HEK293 (cell line): ENCODE measurements around the gene MED19.
"Not testable (repeated sequence)": the region's sequence is repeated elsewhere in the genome, so short reads cannot be mapped to it uniquely, and the experiment has no call there.

ENCODE experiments used
- CTCF ChIA-PET: fragments of 350-600 bp; formaldehyde crosslinking; extraction: SDS; loops from one replicate; lab custom pipeline; 2021; ENCODE audit warnings: antibody characterized with exemption; lab: Yijun Ruan, JAX
- POLR2A ChIA-PET: fragments of 300-600 bp; formaldehyde crosslinking; extraction: SDS; loops from one replicate; lab custom pipeline; 2020; ENCODE audit warnings: antibody characterized with exemption, inconsistent platforms; lab: Yijun Ruan, JAX
- H3K27ac ChIP-seq: fragments of 200-500 bp; sonication (Bioruptor generic); 2 replicates; pipeline ENCODE4 v1.5.1; 2014; ENCODE audit warnings: low read depth, low read length, control low read depth, inconsistent platforms; ENCODE audit errors: extremely low read depth
- H3K36me3 ChIP-seq, 2 experiments: fragments of 200-500 bp in 1 of 2; sonication (Bioruptor generic) in 1 of 2; 1 replicate in 1 of 2; 2 replicates in 1 of 2; pipeline ENCODE4 v1.5.1; 2014 to 2017; ENCODE audit warnings: inconsistent platforms in 2 of 2, low read length in 2 of 2; ENCODE audit not compliant: control insufficient read depth in 2 of 2, insufficient read depth in 1 of 2
- H3K4me1 ChIP-seq: fragments of 200-500 bp; sonication (Bioruptor generic); 2 replicates; pipeline ENCODE4 v1.5.1; 2014; ENCODE audit warnings: mild to moderate bottlenecking, low read length, inconsistent platforms; ENCODE audit not compliant: control insufficient read depth, insufficient read depth
- H3K4me3 ChIP-seq: 2 replicates; pipeline ENCODE4 v1.5.1; 2011; ENCODE audit warnings: low read depth, mild to moderate bottlenecking, control low read depth, low read length, moderate library complexity
- H3K9me3 ChIP-seq: fragments of 200-500 bp; sonication (Bioruptor generic); 2 replicates; pipeline ENCODE4 v1.5.1; 2014; ENCODE audit warnings: low read depth, low read length, inconsistent platforms; ENCODE audit not compliant: control insufficient read depth, insufficient read depth
- GLIS1 ChIP-seq: fragments of 450-650 bp; formaldehyde crosslinking; IDR thresholded peaks from 2 replicates; pipeline ENCODE4 v1.5.1; 2016; ENCODE audit warnings: missing biosample characterization, missing genetic modification characterization
- HOXC10 ChIP-seq: sonication (generic); formaldehyde crosslinking; IDR thresholded peaks from 2 replicates; pipeline ENCODE4 v1.8.1; 2023; ENCODE audit warnings: mild to moderate bottlenecking, missing genetic modification reagents
- MEIS1 ChIP-seq: sonication (generic); formaldehyde crosslinking; IDR thresholded peaks from 2 replicates; pipeline ENCODE4 v1.8.1; 2022; ENCODE audit warnings: missing genetic modification reagents, mild to moderate bottlenecking, borderline replicate concordance
- WT1 ChIP-seq: fragments of 450-650 bp; formaldehyde crosslinking; IDR thresholded peaks from 2 replicates; pipeline ENCODE4 v1.5.1; 2016; ENCODE audit warnings: missing biosample characterization, missing genetic modification characterization
- ZFP69B ChIP-seq: fragments of 450-650 bp; formaldehyde crosslinking; IDR thresholded peaks from 2 replicates; pipeline ENCODE4 v1.5.1; 2016; ENCODE audit warnings: missing biosample characterization, missing genetic modification characterization
- ZNF146 ChIP-seq: fragments of 450-650 bp; formaldehyde crosslinking; IDR thresholded peaks from 2 replicates; pipeline ENCODE4 v1.5.1; 2016; ENCODE audit warnings: missing biosample characterization, missing genetic modification characterization
- ZNF211 ChIP-seq: fragments of 450-650 bp; formaldehyde crosslinking; IDR thresholded peaks from 2 replicates; pipeline ENCODE4 v1.5.1; 2016; ENCODE audit warnings: low read depth, missing biosample characterization, missing genetic modification characterization
- ZNF292 ChIP-seq: fragments of 450-650 bp; formaldehyde crosslinking; IDR thresholded peaks from 2 replicates; pipeline ENCODE4 v1.5.1; 2016; ENCODE audit warnings: low read depth, missing biosample characterization, missing genetic modification characterization, borderline replicate concordance
- ZNF426 ChIP-seq: fragments of 450-650 bp; formaldehyde crosslinking; IDR thresholded peaks from 2 replicates; pipeline ENCODE4 v1.5.1; 2017; ENCODE audit warnings: missing biosample characterization, missing genetic modification characterization, mild to moderate bottlenecking, inconsistent platforms, moderate library complexity
- ZNF529 ChIP-seq: fragments of 450-650 bp; formaldehyde crosslinking; IDR thresholded peaks from 2 replicates; pipeline ENCODE4 v1.5.1; 2017; ENCODE audit warnings: missing genetic modification characterization, missing biosample characterization; ENCODE audit not compliant: insufficient replicate concordance
- ZNF544 ChIP-seq: fragments of 450-650 bp; formaldehyde crosslinking; IDR thresholded peaks from 2 replicates; pipeline ENCODE4 v1.5.0; 2017; ENCODE audit warnings: missing biosample characterization, missing genetic modification characterization
- ZNF621 ChIP-seq: fragments of 450-650 bp; formaldehyde crosslinking; IDR thresholded peaks from 2 replicates; pipeline ENCODE4 v1.5.1; 2017; ENCODE audit warnings: missing biosample characterization, missing genetic modification characterization
- ZNF623 ChIP-seq: fragments of 450-650 bp; formaldehyde crosslinking; IDR thresholded peaks from 2 replicates; pipeline ENCODE4 v1.5.1; 2016; ENCODE audit warnings: missing biosample characterization, missing genetic modification characterization
- ZNF624 ChIP-seq: fragments of 450-650 bp; formaldehyde crosslinking; IDR thresholded peaks from 2 replicates; pipeline ENCODE4 v1.5.1; 2017; ENCODE audit warnings: missing biosample characterization, missing genetic modification characterization
- ZNF654 ChIP-seq: fragments of 450-650 bp; formaldehyde crosslinking; IDR thresholded peaks from 2 replicates; pipeline ENCODE4 v1.5.1; 2016; ENCODE audit warnings: low read depth, missing biosample characterization, missing genetic modification characterization
- ZSCAN23 ChIP-seq: fragments of 450-650 bp; formaldehyde crosslinking; IDR thresholded peaks from 2 replicates; pipeline ENCODE4 v1.5.1; 2016; ENCODE audit warnings: missing biosample characterization, missing genetic modification characterization
- TF ChIP-seq, protein P1 (sequence below): fragments of 450-650 bp; formaldehyde crosslinking; IDR thresholded peaks from 2 replicates; pipeline ENCODE4; 2016; ENCODE audit warnings: missing biosample characterization, missing genetic modification characterization
- TF ChIP-seq, protein P2 (sequence below): fragments of 450-650 bp; formaldehyde crosslinking; IDR thresholded peaks from 2 replicates; pipeline ENCODE4 v1.5.1; 2016; ENCODE audit warnings: missing biosample characterization, missing genetic modification characterization
- TF ChIP-seq, protein P3 (sequence below): fragments of 450-650 bp; formaldehyde crosslinking; IDR thresholded peaks from 2 replicates; pipeline ENCODE4 v1.5.1; 2017; ENCODE audit warnings: missing biosample characterization, missing genetic modification characterization
- TF ChIP-seq, protein P4 (sequence below): fragments of 450-650 bp; IDR thresholded peaks from 2 replicates; pipeline ENCODE4 v1.5.1; 2018; ENCODE audit warnings: missing biosample characterization, mild to moderate bottlenecking, missing genetic modification characterization
- TF ChIP-seq, protein P5 (sequence below): fragments of 450-650 bp; formaldehyde crosslinking; IDR thresholded peaks from 2 replicates; pipeline ENCODE4 v1.5.0; 2017; ENCODE audit warnings: missing biosample characterization, missing genetic modification characterization, borderline replicate concordance

Gene MED19

DNA sequence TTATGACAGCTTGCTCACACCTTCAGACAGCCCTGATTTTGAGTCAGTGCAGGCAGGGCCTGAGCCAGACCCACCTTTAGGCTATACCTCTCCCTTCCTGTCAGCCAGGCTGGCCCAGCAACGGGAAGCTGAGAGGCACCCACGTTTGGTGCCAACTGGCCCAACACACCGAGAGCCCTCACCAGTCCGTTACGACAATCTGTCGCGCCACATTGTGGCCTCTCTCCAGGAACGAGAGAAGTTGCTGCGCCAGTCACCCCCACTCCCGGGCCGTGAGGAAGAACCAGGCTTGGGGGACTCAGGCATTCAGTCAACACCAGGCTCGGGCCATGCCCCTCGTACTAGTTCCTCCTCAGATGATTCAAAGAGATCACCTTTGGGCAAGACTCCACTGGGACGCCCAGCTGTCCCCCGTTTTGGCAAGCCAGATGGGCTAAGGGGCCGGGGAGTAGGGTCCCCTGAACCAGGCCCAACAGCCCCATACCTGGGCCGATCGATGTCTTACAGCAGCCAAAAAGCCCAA is 13.1 kb downstream of the MED19 start:
- H3K4me3 ChIP-seq, result no peak overlapping the region
- H3K4me1 ChIP-seq, result no peaks in the 10 kb centered on the region
- POLR2A ChIA-PET, result interaction anchor here (2.1 kb wide), 1 partner anchor 13 kb away, joined by 6 read pairs; the partner anchor contains the start of genes MED19 and TMX2
- no peaks in the 10 kb centered on the region for H3K9me3 ChIP-seq
- H3K36me3 ChIP-seq, result peaks cover 20 to 79% of the 10 kb centered on the region in 2 experiments; a peak in 2 of 3 replicates
- CTCF ChIA-PET, result interaction anchor here (1.1 to 1.2 kb wide), 3 partner anchors 19 to 353 kb away, joined by 3 to 4 read pairs (median 3); no protein-coding TSS in a partner anchor
- TF ChIP-seq ZNF621 (tag by site-specific recombination) (no peak), ZNF544 (no peak), WT1 (tag by site-specific recombination) (no peak), ZNF292 (tag by site-specific recombination) (no peak), ZNF529 (tag by site-specific recombination) (no peak), ZFP69B (no peak), ZNF623 (tag by site-specific recombination) (no peak), ZNF211 (tag by site-specific recombination) (no peak), MEIS1 (CRISPR knock-in tag) (no peak), ZNF624 (no peak), GLIS1 (tag by site-specific recombination) (no peak), HOXC10 (CRISPR knock-in tag) (no peak)
- TF ChIP-seq, protein P1, sequence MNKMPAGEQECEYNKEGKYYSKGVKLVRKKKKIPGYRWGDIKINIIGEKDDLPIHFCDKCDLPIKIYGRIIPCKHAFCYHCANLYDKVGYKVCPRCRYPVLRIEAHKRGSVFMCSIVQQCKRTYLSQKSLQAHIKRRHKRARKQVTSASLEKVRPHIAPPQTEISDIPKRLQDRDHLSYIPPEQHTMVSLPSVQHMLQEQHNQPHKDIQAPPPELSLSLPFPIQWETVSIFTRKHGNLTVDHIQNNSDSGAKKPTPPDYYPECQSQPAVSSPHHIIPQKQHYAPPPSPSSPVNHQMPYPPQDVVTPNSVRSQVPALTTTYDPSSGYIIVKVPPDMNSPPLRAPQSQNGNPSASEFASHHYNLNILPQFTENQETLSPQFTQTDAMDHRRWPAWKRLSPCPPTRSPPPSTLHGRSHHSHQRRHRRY (tag by site-specific recombination), result no peak
- TF ChIP-seq, protein P2, sequence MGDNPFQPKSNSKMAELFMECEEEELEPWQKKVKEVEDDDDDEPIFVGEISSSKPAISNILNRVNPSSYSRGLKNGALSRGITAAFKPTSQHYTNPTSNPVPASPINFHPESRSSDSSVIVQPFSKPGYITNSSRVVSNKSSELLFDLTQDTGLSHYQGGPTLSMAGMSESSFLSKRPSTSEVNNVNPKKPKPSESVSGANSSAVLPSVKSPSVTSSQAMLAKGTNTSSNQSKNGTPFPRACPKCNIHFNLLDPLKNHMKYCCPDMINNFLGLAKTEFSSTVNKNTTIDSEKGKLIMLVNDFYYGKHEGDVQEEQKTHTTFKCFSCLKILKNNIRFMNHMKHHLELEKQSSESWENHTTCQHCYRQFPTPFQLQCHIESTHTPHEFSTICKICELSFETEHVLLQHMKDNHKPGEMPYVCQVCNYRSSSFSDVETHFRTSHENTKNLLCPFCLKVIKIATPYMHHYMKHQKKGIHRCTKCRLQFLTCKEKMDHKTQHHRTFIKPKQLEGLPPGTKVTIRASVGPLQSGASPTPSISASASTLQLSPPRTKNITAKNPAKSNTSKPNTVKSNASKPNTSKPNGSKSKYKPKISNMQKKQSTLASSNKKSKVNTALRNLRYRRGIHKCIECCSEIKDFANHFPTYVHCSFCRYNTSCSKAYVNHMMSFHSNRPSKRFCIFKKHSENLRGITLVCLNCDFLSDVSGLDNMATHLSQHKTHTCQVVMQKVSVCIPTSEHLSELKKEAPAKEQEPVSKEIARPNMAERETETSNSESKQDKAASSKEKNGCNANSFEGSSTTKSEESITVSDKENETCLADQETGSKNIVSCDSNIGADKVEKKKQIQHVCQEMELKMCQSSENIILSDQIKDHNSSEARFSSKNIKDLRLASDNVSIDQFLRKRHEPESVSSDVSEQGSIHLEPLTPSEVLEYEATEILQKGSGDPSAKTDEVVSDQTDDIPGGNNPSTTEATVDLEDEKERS, result no peak
- TF ChIP-seq, protein P3, sequence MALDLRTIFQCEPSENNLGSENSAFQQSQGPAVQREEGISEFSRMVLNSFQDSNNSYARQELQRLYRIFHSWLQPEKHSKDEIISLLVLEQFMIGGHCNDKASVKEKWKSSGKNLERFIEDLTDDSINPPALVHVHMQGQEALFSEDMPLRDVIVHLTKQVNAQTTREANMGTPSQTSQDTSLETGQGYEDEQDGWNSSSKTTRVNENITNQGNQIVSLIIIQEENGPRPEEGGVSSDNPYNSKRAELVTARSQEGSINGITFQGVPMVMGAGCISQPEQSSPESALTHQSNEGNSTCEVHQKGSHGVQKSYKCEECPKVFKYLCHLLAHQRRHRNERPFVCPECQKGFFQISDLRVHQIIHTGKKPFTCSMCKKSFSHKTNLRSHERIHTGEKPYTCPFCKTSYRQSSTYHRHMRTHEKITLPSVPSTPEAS (tag by site-specific recombination), result no peak
- no peak overlapping the region for H3K27ac ChIP-seq

DNA sequence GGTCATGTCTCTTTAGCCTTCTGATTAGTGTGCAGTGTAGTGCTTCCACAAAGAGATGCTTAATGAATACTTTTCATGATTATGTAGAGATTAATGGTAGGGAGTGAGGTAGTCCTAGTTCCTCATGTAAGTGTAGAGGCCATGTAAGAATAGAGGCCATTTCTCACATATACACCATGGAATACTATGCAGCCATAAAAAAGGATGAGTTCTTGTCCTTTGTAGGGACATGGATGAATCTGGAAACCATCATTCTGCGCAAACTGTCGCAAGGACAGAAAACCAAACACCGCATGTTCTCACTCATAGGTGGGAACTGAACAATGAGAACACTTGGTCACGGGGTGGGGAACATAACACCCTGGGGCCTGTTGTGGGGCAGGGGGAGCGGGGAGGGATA is 21.5 kb downstream of the MED19 start:
- H3K27ac ChIP-seq, POLR2A ChIA-PET, H3K9me3 ChIP-seq, H3K4me1 ChIP-seq, CTCF ChIA-PET, H3K4me3 ChIP-seq: not testable (repeated sequence)
- peak; percentile 95 for TF ChIP-seq ZNF146 (tag by site-specific recombination)
- H3K36me3 ChIP-seq, result peaks cover 28 to 85% of the 10 kb centered on the region in 2 experiments

DNA sequence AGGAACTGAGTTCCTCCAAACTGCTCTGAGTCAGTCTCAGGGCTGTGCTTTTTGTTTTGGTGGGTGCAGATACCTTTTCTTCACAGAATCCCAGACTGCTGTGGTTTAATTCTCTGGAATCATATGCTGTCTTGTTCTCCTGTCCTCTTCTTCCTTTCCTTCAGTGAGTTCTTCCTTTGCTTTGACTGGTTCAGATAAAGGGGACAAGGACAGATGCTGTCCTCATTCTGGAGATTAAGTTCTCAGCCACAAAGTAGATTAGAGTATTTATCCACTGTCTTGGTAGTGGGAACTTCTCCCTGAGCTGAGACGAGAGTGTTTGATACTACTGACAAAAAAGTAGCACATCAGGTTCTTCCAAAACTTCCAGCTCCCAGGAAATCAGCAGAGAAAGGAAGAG is 30.8 kb downstream of the MED19 start:
- peaks cover 0 to 78% of the 10 kb centered on the region in 2 experiments for H3K36me3 ChIP-seq
- no peak overlapping the region for H3K4me3 ChIP-seq
- POLR2A ChIA-PET, result no interaction called here
- TF ChIP-seq ZNF426 (tag by site-specific recombination) (no peak), ZSCAN23 (tag by site-specific recombination) (no peak), ZNF654 (no peak)
- TF ChIP-seq, protein P4, sequence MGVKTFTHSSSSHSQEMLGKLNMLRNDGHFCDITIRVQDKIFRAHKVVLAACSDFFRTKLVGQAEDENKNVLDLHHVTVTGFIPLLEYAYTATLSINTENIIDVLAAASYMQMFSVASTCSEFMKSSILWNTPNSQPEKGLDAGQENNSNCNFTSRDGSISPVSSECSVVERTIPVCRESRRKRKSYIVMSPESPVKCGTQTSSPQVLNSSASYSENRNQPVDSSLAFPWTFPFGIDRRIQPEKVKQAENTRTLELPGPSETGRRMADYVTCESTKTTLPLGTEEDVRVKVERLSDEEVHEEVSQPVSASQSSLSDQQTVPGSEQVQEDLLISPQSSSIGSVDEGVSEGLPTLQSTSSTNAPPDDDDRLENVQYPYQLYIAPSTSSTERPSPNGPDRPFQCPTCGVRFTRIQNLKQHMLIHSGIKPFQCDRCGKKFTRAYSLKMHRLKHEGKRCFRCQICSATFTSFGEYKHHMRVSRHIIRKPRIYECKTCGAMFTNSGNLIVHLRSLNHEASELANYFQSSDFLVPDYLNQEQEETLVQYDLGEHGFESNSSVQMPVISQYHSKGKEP (tag by site-specific recombination), result no peak
- TF ChIP-seq, protein P5, sequence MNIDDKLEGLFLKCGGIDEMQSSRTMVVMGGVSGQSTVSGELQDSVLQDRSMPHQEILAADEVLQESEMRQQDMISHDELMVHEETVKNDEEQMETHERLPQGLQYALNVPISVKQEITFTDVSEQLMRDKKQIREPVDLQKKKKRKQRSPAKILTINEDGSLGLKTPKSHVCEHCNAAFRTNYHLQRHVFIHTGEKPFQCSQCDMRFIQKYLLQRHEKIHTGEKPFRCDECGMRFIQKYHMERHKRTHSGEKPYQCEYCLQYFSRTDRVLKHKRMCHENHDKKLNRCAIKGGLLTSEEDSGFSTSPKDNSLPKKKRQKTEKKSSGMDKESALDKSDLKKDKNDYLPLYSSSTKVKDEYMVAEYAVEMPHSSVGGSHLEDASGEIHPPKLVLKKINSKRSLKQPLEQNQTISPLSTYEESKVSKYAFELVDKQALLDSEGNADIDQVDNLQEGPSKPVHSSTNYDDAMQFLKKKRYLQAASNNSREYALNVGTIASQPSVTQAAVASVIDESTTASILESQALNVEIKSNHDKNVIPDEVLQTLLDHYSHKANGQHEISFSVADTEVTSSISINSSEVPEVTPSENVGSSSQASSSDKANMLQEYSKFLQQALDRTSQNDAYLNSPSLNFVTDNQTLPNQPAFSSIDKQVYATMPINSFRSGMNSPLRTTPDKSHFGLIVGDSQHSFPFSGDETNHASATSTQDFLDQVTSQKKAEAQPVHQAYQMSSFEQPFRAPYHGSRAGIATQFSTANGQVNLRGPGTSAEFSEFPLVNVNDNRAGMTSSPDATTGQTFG, result no peak
- TF ChIP-seq, all 188 proteins: peak for 0
- CTCF ChIA-PET, result interaction anchor here (0.8 kb wide), 1 partner anchor 119 kb away, joined by 4 read pairs; no protein-coding TSS in a partner anchor
- H3K9me3 ChIP-seq, result no peaks in the 10 kb centered on the region
- no peak overlapping the region for H3K27ac ChIP-seq
- H3K4me1 ChIP-seq, result no peaks in the 10 kb centered on the region
